ENCODE measurements around the gene APOBEC2. TPM values are rescaled to one million over a fixed set of nuclear protein-coding genes. Genes with fewer than 3 reads are reported as not detected.

Gene APOBEC2
- total RNA-seq, 2 experiments from 2014 or later: not detected

GRCh38 chr6:41064841-41065240 is 11.8 kb downstream of the APOBEC2 start:
- H3K36me3 Mint-ChIP-seq: peaks cover 27% of the 10 kb centered on the region
- no peak for DNase-seq
- H3K4me1 Mint-ChIP-seq: peaks cover 22% of the 10 kb centered on the region
- H3K27me3 Mint-ChIP-seq: no peaks in the 10 kb centered on the region
- no peak overlapping the region for H3K27ac Mint-ChIP-seq
- H3K4me3 Mint-ChIP-seq: no peak overlapping the region
- H3K9me3 Mint-ChIP-seq: no peaks in the 10 kb centered on the region

DNA sequence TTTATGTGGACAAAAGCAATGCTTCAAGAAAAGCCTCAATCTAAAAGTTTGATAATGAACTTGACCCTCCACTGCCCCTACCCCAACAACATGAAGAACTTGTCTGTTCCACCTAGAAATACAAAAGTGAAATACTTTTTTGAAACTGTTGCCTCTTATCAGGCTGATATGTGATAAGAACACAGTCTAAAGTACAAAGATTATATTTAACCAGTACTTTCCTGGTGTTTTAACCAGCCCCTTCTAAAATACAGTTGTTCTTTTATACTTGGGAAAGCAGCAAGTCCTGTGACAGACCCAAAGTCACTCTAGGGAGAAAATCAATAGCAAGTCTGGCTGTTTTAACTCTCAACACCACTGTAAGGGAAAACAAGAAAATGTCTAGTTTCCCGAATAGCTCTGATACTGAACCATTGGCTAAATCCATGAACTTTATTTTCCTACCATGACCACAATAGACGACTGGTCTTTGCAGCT is 12.6 kb downstream of the APOBEC2 start:
- H3K36me3 Mint-ChIP-seq: peaks cover 29% of the 10 kb centered on the region
- no peak for DNase-seq
- no peak overlapping the region for H3K27ac Mint-ChIP-seq
- no peak overlapping the region for H3K4me3 Mint-ChIP-seq
- H3K9me3 Mint-ChIP-seq: no peaks in the 10 kb centered on the region
- H3K27me3 Mint-ChIP-seq: no peaks in the 10 kb centered on the region
- H3K4me1 Mint-ChIP-seq: peaks cover 25% of the 10 kb centered on the region

DNA sequence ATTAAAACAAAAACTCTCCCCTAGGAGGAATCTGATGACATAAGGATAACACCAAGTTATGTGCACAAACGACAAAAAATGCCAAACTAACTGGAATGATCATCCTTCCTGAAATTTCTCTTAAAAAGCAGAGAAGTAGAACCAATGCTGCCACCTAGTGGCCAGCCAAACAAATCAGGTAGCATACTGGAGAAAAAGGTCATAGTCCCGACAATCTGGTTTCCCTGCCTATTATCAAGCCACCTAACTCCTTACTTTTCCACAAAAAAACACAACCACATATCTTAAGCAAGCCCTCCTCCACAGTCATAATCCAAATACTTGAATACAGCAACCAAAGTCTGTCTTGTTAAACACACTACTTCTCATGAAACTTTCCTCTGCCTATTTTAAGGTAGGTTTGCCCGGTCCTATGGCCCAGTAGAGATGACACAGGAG is 13.9 kb downstream of the APOBEC2 start:
- H3K36me3 Mint-ChIP-seq: peaks cover 33% of the 10 kb centered on the region
- DNase-seq: peak; percentile 40
- no peaks in the 10 kb centered on the region for H3K27me3 Mint-ChIP-seq
- no peaks in the 10 kb centered on the region for H3K9me3 Mint-ChIP-seq
- no peak overlapping the region for H3K27ac Mint-ChIP-seq
- H3K4me3 Mint-ChIP-seq: no peak overlapping the region
- peaks cover 32% of the 10 kb centered on the region for H3K4me1 Mint-ChIP-seq

DNA sequence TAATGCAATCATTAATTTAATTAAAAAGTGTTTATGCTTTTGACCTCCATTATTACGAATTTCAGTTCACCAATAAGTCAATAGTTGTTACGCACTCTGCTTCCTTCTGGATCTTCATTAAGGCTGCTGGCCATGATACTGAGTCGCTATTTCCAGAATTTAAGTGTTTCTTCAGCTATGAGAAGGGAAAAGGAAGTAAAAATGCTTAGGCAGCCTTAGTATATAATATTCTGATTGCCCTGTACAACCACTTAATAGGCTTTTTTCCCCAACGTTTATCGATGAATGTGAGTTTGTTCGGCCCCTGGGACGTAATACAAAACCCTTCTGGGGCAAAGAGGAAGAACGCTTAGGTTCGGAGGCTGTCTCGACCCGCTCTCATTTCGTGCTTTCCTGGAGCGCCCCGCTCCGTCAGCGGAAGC is 18.5 kb downstream of the APOBEC2 start:
- peak overlapping the region; percentile 94 for H3K4me3 Mint-ChIP-seq
- no peaks in the 10 kb centered on the region for H3K27me3 Mint-ChIP-seq
- H3K4me1 Mint-ChIP-seq: peaks cover 45% of the 10 kb centered on the region
- DNase-seq: no peak
- H3K9me3 Mint-ChIP-seq: no peaks in the 10 kb centered on the region
- peak overlapping the region; percentile 98 for H3K27ac Mint-ChIP-seq
- peaks cover 31% of the 10 kb centered on the region for H3K36me3 Mint-ChIP-seq

- Mint-ChIP-seq H3K27ac (peak within 1 kb of the TSS; percentile 98), H3K9me3 (no peaks in the 10 kb centered on the region), H3K36me3 (peaks cover 25% of the 10 kb centered on the region), H3K4me1 (peaks cover 42% of the 10 kb centered on the region), H3K27me3 (no peaks in the 10 kb centered on the region), H3K4me3 (peak within 1 kb of the TSS; percentile 94)
- peak; percentile 100 for DNase-seq
Measured at GRCh38 chr6:41071923-41072835, 19.2 kb downstream of the APOBEC2 start, which contains the start of gene OARD1. OARD1 (minus strand) TSS chr6:41072356; CDS start chr6:41071634, 722 bp downstream.

- no peaks in the 10 kb centered on the region for H3K9me3 Mint-ChIP-seq
- no peak for DNase-seq
- peaks cover 19% of the 10 kb centered on the region for H3K36me3 Mint-ChIP-seq
- H3K4me1 Mint-ChIP-seq: peaks cover 45% of the 10 kb centered on the region
- peak within 1 kb of the TSS; percentile 98 for H3K27ac Mint-ChIP-seq
- H3K4me3 Mint-ChIP-seq: peak within 1 kb of the TSS; percentile 94
- H3K27me3 Mint-ChIP-seq: no peaks in the 10 kb centered on the region
Measured at GRCh38 chr6:41072836-41073202, 19.8 kb downstream of the APOBEC2 start, which contains the start of gene NFYA. NFYA (plus strand) TSS chr6:41072974; CDS start chr6:41079090, 6,116 bp downstream.

- Mint-ChIP-seq H3K27ac (peak overlapping the region; percentile 92), H3K27me3 (no peaks in the 10 kb centered on the region), H3K4me3 (peak overlapping the region; percentile 94), H3K36me3 (peaks cover 19% of the 10 kb centered on the region), H3K9me3 (no peaks in the 10 kb centered on the region), H3K4me1 (peaks cover 48% of the 10 kb centered on the region)
- peak; percentile 84 for DNase-seq
Measured at GRCh38 chr6:41073203-41073967, 20.4 kb downstream of the APOBEC2 start.

DNA sequence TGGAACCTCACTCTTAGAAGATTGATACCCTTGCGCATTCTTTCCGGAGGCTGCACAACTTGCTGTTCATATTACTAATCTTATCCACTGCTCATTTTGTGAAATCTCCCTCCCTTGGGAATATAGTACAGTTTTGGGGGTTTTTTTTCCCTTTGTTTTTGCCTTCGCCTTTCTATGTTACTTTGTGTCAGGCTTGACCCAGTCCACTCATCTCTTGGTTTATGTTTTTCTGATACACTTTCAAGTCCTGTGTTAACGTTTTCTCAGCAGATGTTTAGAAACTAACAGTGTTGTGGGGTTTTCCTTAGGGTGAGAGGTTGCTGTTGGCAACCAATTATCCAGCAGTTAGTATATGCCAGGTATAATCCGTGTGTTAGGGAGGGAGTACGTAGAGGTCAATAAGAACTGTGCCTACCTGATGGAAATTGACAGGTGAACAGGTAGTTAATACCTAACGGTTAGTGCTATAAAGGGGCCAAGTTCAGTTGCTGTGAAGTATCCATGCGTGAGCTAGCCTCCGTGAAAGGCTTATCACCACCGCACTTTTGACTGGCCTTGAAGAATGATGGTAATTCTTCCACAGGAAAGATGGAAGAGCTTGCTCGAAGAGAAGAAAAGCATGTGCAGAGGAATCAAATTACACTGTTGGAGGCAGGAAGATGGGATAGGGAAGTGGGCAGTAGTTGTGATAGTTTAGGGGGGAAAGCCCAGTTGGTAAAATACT is 21.1 kb downstream of the APOBEC2 start:
- peaks cover 53% of the 10 kb centered on the region for H3K4me1 Mint-ChIP-seq
- H3K9me3 Mint-ChIP-seq: no peaks in the 10 kb centered on the region
- H3K36me3 Mint-ChIP-seq: peaks cover 23% of the 10 kb centered on the region
- peak overlapping the region; percentile 94 for H3K4me3 Mint-ChIP-seq
- no peak for DNase-seq
- peak overlapping the region; percentile 92 for H3K27ac Mint-ChIP-seq
- H3K27me3 Mint-ChIP-seq: no peaks in the 10 kb centered on the region

DNA sequence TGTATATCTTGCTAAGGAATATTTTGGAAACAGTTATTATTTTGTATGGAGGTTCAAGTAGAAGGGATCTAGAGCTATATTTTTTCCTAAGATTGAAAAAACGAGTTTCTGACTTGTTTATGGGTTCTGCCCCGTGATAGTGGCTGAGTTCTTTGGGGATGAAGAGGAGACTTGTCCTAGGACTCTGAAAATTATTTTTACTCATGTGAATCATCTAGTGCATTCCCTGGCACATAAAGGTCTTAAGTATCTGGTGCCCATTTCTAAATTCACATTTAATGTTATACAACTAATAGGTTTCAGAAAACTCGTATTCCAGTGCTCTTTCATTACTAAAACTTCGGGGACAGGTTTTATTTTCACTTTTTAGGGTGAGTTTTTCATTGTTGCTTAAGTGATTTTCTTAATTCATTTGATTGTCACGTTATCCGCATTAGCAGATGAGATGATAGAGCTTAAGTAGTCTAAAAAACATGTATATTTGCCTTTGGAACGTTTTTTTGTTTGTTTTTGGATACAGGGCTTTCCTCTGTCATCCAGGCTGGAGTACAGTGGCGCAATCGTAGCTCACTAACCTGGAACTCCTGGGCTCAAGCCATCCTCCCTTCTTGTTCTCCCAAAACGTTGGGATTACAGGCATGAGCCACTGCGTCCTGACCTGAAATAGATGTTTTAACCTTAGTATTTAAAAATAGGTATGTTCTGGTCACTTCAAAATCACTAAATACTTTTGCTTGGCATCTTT is 21.9 kb downstream of the APOBEC2 start:
- Mint-ChIP-seq H3K9me3 (no peaks in the 10 kb centered on the region), H3K4me1 (peaks cover 54% of the 10 kb centered on the region), H3K27me3 (no peaks in the 10 kb centered on the region), H3K4me3 (peak overlapping the region; percentile 94), H3K36me3 (peaks cover 28% of the 10 kb centered on the region), H3K27ac (peak overlapping the region; percentile 92)
- DNase-seq: no peak

GRCh38 chr6:41075651-41076626 is 22.9 kb downstream of the APOBEC2 start:
- Mint-ChIP-seq H3K27me3 (no peaks in the 10 kb centered on the region), H3K4me1 (peaks cover 58% of the 10 kb centered on the region), H3K36me3 (peaks cover 34% of the 10 kb centered on the region), H3K9me3 (no peaks in the 10 kb centered on the region), H3K27ac (peak overlapping the region; percentile 28), H3K4me3 (peak overlapping the region; percentile 2)
- no peak for DNase-seq

DNA sequence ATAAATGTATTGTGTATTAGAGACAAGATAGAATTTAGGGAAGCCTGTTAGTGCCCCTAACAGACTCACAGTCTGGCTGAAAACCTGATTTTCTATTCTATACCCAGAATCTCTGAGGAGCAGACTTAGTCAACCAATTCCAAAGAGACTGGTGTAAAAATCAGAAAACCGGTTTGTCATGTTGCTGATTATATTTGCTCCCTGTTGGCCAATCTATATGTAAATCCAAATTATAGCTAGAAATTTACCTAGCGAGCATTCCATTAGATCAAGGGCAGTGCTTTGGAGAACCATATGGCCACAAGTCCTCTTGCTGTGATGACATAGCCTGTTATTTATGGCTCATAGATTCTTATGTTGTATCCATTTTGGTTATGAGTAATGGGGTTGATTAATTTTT is 24.5 kb downstream of the APOBEC2 start:
- Mint-ChIP-seq H3K9me3 (no peaks in the 10 kb centered on the region), H3K4me3 (no peak overlapping the region), H3K27me3 (no peaks in the 10 kb centered on the region), H3K27ac (no peak overlapping the region), H3K36me3 (peaks cover 37% of the 10 kb centered on the region), H3K4me1 (peaks cover 62% of the 10 kb centered on the region)
- DNase-seq: no peak

DNA sequence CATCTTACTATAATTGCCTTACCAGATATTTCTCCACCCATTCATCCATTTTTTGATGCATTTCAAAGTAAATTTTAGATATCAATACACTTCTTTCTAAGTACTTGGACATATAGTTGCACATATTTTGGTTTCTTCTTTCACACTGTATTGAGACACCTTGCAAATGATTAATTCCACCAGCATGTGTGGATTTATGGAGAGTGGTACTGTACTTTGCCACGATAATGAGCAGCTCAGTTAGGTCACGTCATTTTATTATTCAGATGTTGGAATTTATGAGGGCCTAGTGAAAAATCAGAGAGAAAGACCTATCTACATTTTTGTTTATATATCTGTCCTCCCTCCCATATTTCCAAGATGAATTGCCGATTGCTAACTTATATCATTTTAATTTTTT is 25.1 kb downstream of the APOBEC2 start:
- Mint-ChIP-seq H3K27ac (no peak overlapping the region), H3K27me3 (no peaks in the 10 kb centered on the region), H3K9me3 (no peaks in the 10 kb centered on the region), H3K4me3 (no peak overlapping the region), H3K4me1 (peaks cover 62% of the 10 kb centered on the region), H3K36me3 (peaks cover 40% of the 10 kb centered on the region)
- DNase-seq: no peak

DNA sequence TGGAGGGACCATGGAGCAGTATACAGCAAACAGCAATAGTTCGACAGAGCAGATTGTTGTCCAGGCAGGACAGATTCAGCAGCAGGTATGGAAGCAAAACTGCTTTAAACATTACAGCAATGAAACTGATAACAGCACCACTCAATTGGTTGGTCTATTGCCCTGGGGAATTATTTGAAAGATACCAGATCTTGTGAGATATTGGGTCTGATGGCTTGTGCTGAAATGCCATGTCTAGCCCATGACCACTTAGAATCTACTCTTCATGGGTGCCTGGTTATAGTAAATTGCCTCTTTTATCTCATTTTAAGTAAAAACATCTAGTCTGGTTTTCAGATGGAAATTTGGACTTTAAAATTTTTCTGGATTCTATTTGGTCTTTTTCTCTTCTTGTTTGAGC is 26.1 kb downstream of the APOBEC2 start:
- no peak overlapping the region for H3K4me3 Mint-ChIP-seq
- no peaks in the 10 kb centered on the region for H3K9me3 Mint-ChIP-seq
- H3K27ac Mint-ChIP-seq: peak overlapping the region; percentile 70
- H3K4me1 Mint-ChIP-seq: peaks cover 62% of the 10 kb centered on the region
- no peaks in the 10 kb centered on the region for H3K27me3 Mint-ChIP-seq
- DNase-seq: no peak
- peaks cover 39% of the 10 kb centered on the region for H3K36me3 Mint-ChIP-seq
